GM12865 (cell line): ENCODE results near the gene GMEB1.
"Not testable (repeated sequence)": the region's sequence is repeated elsewhere in the genome, so short reads cannot be mapped to it uniquely, and the experiment has no call there.

ENCODE experiments used
- DNase-seq: peaks from one replicate; pipeline ENCODE4 v3.0.0; 2010; ENCODE audit warnings: low read depth
- H3K4me3 ChIP-seq: 2 replicates; pipeline ENCODE4 v1.5.1; 2011; ENCODE audit warnings: mild to moderate bottlenecking, low read depth, low read length, control low read depth
- CTCF ChIP-seq: IDR thresholded peaks from 2 replicates; pipeline ENCODE4 v1.5.1; 2011; ENCODE audit warnings: low read length, control low read depth, low read depth, inconsistent platforms; ENCODE audit not compliant: insufficient read depth; ENCODE audit errors: missing control alignments

Gene GMEB1

GRCh38 chr1:28737307-28738132 lies 68.9 kb downstream of the GMEB1 start:
- peak; percentile 65 for DNase-seq
- peak overlapping the region; percentile 99 for H3K4me3 ChIP-seq
- TF ChIP-seq CTCF: no peak

- no peak overlapping the region for H3K4me3 ChIP-seq
Observed at GRCh38 chr1:28740118-28740517, 71.5 kb downstream of the GMEB1 start.

GRCh38 chr1:28744184-28744583 lies 75.6 kb downstream of the GMEB1 start:
- no peak for DNase-seq
- no peak overlapping the region for H3K4me3 ChIP-seq
- TF ChIP-seq CTCF: no peak

More at GRCh38 chr1:28740118-28740517, 71.5 kb downstream of the GMEB1 start:
- no peak for TF ChIP-seq CTCF
- DNase-seq: no peak

GRCh38 chr1:28745653-28746173 lies 77.1 kb downstream of the GMEB1 start:
- no peak for DNase-seq
- no peak overlapping the region for H3K4me3 ChIP-seq
- no peak for TF ChIP-seq CTCF

- no peak for TF ChIP-seq CTCF
- DNase-seq: no peak
- no peak overlapping the region for H3K4me3 ChIP-seq
Observed at GRCh38 chr1:28750330-28750729, 81.7 kb downstream of the GMEB1 start.

GRCh38 chr1:28750771-28751294 lies 82.2 kb downstream of the GMEB1 start:
- DNase-seq, H3K4me3 ChIP-seq: not testable (repeated sequence)

GRCh38 chr1:28751315-28752060 lies 82.9 kb downstream of the GMEB1 start:
- no peak overlapping the region for H3K4me3 ChIP-seq
- DNase-seq: no peak
- TF ChIP-seq CTCF: no peak
